ENCODE measurements around the gene IPO9.
"Not testable (repeated sequence)": the region's sequence is repeated elsewhere in the genome, so short reads cannot be mapped to it uniquely, and the experiment has no call there.

The IPO9 gene

GRCh38 chr1:201889090-201889968 is 60.4 kb downstream of the IPO9 start:
- no peak for DNase-seq

GRCh38 chr1:201890223-201890622 is 61.3 kb downstream of the IPO9 start:
- DNase-seq = no peak

- no peak for DNase-seq
Measured at GRCh38 chr1:201890806-201891450, 62.0 kb downstream of the IPO9 start.

- DNase-seq = no peak
Measured at GRCh38 chr1:201891451-201892045, 62.6 kb downstream of the IPO9 start.

GRCh38 chr1:201892211-201892610 is 63.3 kb downstream of the IPO9 start:
- DNase-seq = no peak

- DNase-seq = no peak
Measured at GRCh38 chr1:201893431-201893830, 64.5 kb downstream of the IPO9 start.

GRCh38 chr1:201894343-201895119 is 65.6 kb downstream of the IPO9 start:
- DNase-seq = no peak

- no peak for DNase-seq
Measured at GRCh38 chr1:201895120-201895665, 66.2 kb downstream of the IPO9 start.

GRCh38 chr1:201895913-201896807 is 67.2 kb downstream of the IPO9 start:
- peak; percentile 83 for DNase-seq

GRCh38 chr1:201896951-201897391 is 68.0 kb downstream of the IPO9 start:
- no peak for DNase-seq

GRCh38 chr1:201898240-201898894 is 69.4 kb downstream of the IPO9 start:
- DNase-seq = no peak

- DNase-seq = no peak
Measured at GRCh38 chr1:201898992-201899391, 70.0 kb downstream of the IPO9 start.

- DNase-seq = no peak
Measured at GRCh38 chr1:201899683-201900429, 70.9 kb downstream of the IPO9 start.

GRCh38 chr1:201900476-201900875 is 71.5 kb downstream of the IPO9 start:
- DNase-seq = no peak

- DNase-seq = not testable (repeated sequence)
Measured at GRCh38 chr1:201901036-201901435, 72.1 kb downstream of the IPO9 start.

GRCh38 chr1:201902198-201902597 is 73.2 kb downstream of the IPO9 start:
- no peak for DNase-seq

GRCh38 chr1:201903135-201903534 is 74.2 kb downstream of the IPO9 start:
- DNase-seq = no peak

GRCh38 chr1:201904579-201904978 is 75.6 kb downstream of the IPO9 start:
- DNase-seq = no peak

GRCh38 chr1:201905234-201905890 is 76.4 kb downstream of the IPO9 start:
- no peak for DNase-seq

GRCh38 chr1:201906336-201906735 is 77.4 kb downstream of the IPO9 start:
- no peak for DNase-seq
